ENCODE data around the gene CCSER1.

DNA sequence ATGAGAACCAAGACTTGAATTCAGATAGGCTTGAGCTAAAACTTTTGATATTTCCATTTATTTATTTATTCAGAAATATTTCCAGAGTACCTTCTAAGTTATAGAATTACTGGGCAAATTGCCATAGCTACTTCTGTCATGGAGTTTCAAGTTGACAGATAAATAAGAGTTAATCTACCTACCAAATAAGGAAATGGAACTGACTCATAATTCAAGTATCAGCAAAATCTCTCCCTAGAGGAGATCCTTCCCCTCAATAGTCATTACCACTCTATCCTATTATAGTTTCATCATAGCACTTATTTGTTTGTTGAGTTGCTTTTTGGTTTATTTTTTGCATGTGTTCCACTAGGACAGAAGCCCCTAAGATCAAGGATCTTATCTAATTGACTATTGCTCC lies 48.8 kb upstream of the CCSER1 start:
- TF ChIP-seq, protein P1, sequence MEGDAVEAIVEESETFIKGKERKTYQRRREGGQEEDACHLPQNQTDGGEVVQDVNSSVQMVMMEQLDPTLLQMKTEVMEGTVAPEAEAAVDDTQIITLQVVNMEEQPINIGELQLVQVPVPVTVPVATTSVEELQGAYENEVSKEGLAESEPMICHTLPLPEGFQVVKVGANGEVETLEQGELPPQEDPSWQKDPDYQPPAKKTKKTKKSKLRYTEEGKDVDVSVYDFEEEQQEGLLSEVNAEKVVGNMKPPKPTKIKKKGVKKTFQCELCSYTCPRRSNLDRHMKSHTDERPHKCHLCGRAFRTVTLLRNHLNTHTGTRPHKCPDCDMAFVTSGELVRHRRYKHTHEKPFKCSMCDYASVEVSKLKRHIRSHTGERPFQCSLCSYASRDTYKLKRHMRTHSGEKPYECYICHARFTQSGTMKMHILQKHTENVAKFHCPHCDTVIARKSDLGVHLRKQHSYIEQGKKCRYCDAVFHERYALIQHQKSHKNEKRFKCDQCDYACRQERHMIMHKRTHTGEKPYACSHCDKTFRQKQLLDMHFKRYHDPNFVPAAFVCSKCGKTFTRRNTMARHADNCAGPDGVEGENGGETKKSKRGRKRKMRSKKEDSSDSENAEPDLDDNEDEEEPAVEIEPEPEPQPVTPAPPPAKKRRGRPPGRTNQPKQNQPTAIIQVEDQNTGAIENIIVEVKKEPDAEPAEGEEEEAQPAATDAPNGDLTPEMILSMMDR (IDR thresholded peaks at IDR 0.05), result no peak
- no peak for TF ChIP-seq POLR2AphosphoS5 (IDR thresholded peaks at IDR 0.05; ENCODE audit: low read depth, low read length)
- no peak for TF ChIP-seq SIN3A (IDR thresholded peaks at IDR 0.05; ENCODE audit: borderline replicate concordance, insufficient read depth, low read depth, low read length)
